H1 (cell line): ENCODE measurements around the gene BNC2. TPM values are rescaled to one million over a fixed set of nuclear protein-coding genes. Genes with fewer than 3 reads are reported as not detected.

Source experiments
- POLR2AphosphoS5 ChIP-seq: IDR thresholded peaks from 2 replicates; pipeline ENCODE4 v1.6.1; 2011; ENCODE audit warnings: low read depth, low read length
- polyA plus RNA-seq, 7 experiments: library from polyadenylated mRNA; depleted of rRNA in 3 of 7; stranded (reverse) in 5 of 7; unstranded in 2 of 7; fragments of >200 nt in 5 of 7; fragments of 200-250 nt in 2 of 7; gene quantifications; 1 replicate in 5 of 7; 2 replicates in 1 of 7; 4 replicates in 1 of 7; pipeline versions ENCODE4 v1.2.1 to v1.2.3, GENCODE V29; 2011 to 2013; ENCODE audit warnings: missing spikeins in 2 of 7, mixed read lengths in 2 of 7
- total RNA-seq: library from RNA; stranded (reverse); fragmentation: NEBNext Ultra II Directional; extraction: Animal tissue kit (Norgen Biotek cat#: 25700); gene quantifications from 2 replicates; pipeline ENCODE4 v1.2.1, GENCODE V29; 2021
- TF ChIP-seq, protein P1 (sequence below), 3 experiments: IDR thresholded peaks; 1 replicate in 2 of 3; 2 replicates in 1 of 3; pipeline versions ENCODE4 v1.5.1 to v1.6.1; 2011; ENCODE audit warnings: low read length in 3 of 3, mild to moderate bottlenecking in 3 of 3, inconsistent platforms in 2 of 3, low read depth in 1 of 3, moderate library complexity in 1 of 3; ENCODE audit not compliant: insufficient read depth in 1 of 3; ENCODE audit errors: control extremely low read depth in 1 of 3

The BNC2 gene
- total and polyA plus RNA-seq, 2 of the 8 experiments (the other 6 are each of a cell fraction or from before 2014, with no cell fraction given): 16.0 to 26.8 TPM

DNA sequence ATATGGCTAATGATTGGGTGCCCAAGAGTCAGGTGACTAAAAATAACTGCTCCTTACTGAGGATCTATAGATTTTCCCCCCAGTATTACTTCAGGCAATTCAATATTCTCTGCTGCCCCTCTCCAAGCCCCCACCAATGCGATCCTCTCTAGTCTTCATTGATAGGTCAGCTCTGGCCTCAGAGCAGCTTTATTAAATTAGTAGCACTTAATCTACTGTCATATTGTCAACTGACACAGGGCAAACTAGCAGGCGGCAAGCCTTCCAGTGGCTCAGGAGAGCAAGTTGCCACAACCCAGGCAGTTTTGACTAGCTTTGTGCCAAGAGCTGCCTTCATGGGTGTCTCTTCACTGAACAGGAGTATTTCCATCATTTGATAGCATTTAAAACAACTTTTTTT is 462.9 kb downstream of the BNC2 start (continued):
- TF ChIP-seq, protein P1, sequence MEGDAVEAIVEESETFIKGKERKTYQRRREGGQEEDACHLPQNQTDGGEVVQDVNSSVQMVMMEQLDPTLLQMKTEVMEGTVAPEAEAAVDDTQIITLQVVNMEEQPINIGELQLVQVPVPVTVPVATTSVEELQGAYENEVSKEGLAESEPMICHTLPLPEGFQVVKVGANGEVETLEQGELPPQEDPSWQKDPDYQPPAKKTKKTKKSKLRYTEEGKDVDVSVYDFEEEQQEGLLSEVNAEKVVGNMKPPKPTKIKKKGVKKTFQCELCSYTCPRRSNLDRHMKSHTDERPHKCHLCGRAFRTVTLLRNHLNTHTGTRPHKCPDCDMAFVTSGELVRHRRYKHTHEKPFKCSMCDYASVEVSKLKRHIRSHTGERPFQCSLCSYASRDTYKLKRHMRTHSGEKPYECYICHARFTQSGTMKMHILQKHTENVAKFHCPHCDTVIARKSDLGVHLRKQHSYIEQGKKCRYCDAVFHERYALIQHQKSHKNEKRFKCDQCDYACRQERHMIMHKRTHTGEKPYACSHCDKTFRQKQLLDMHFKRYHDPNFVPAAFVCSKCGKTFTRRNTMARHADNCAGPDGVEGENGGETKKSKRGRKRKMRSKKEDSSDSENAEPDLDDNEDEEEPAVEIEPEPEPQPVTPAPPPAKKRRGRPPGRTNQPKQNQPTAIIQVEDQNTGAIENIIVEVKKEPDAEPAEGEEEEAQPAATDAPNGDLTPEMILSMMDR (IDR thresholded peaks at IDR 0.05; ENCODE audit: control extremely low read depth in 1 of 3, insufficient read depth in 1 of 3, low read depth in 1 of 3, low read length in 3 of 3): no peak
- TF ChIP-seq POLR2AphosphoS5: no peak
